HEK293 (cell line): Measurements from ENCODE around the gene SGSM2.

ENCODE experiments used
- KLF16 ChIP-seq: fragments of 450-650 bp; formaldehyde crosslinking; IDR thresholded peaks from 2 replicates; pipeline ENCODE4 v1.5.1; 2017; ENCODE audit warnings: missing biosample characterization, missing genetic modification characterization
- TCF7L2 ChIP-seq: IDR thresholded peaks from 2 replicates; pipeline ENCODE4 v1.6.1; 2011; ENCODE audit warnings: low read depth, mild to moderate bottlenecking, inconsistent platforms, low read length, moderate library complexity, borderline replicate concordance
- ZBTB49 ChIP-seq: fragments of 450-650 bp; formaldehyde crosslinking; IDR thresholded peaks from 2 replicates; pipeline ENCODE4 v1.5.1; 2016; ENCODE audit warnings: missing biosample characterization, missing genetic modification characterization, low read depth

- TF ChIP-seq ZBTB49 (tag by site-specific recombination) (no peak), TCF7L2 (no peak), KLF16 (no peak)
These were observed 25.6 kb downstream of the SGSM2 start for GRCh38 chr17:2362881-2363280.
